T-helper 2 cell (primary cell): ENCODE data around the gene TPRG1L.

ENCODE experiments used
- DNase-seq, 5 experiments: peaks; one replicate each; pipeline versions ENCODE4 v3.0.0 to v3.0.0-alpha.2; 2012 to 2022

The TPRG1L gene

DNA sequence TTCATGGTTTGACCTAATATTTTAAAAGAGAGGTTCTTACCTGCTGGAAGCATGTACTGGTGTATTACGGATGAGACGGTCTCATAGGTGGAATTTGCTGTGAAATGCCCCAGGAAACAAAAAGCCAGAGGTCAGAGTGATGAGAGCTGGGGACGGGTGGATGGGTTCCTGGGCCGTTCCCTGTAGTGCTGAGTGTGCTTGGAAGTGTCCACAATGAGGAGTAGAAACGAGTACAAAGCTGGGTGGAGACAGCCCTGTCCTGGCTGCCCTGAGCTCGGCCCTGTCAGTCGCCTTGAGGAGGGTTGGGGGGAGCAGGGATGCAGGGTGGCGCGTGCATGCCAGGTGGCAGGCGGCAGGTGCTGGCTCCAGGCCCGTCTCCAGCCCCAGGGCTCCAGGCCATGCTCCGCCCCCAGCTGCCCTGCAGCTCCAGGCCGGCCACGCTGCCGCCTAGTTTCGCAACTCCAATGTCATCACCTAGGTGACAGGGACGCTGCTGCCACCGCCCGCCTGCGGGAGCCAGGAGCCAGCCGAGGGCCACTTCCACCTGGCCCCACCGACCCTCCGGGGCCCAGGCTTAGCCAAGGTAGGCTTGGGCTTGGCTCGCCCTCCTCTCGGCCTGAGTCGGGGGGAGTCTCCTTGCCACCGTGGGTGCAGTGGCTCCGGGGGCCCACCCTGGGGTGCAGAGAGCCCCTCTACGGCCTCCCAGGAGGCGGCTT, 43.9 kb downstream of the TPRG1L start:
- DNase-seq = peak in 1 of 5 experiments; percentile 2

- DNase-seq = peak in 1 of 5 experiments; percentile 3
These were observed 44.6 kb downstream of the TPRG1L start for GRCh38 chr1:3669421-3669821.

DNA sequence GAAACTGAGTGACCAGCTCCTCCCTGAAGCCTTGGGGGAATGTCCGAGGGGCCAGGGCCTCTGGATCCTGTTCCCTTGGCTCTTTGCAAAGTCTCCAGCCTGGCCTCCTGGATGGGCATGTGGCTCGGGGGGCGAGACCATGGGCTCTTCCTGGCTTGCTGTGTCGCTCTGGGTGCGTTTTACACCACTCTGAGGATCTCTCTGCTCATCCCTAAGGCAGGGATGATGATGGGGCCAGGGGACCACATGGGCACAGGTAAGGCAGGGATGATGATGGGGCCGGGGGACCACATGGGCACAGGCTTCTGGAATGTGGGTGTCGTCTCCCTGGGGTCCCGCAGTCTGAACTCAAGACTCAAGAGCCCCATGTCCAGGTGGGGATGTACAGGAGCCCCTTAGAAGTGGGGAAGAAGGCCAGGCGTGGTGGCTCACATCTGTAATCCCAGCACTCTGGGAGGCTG, 45.2 kb downstream of the TPRG1L start:
- peak in 1 of 5 experiments; percentile 1 for DNase-seq

DNA sequence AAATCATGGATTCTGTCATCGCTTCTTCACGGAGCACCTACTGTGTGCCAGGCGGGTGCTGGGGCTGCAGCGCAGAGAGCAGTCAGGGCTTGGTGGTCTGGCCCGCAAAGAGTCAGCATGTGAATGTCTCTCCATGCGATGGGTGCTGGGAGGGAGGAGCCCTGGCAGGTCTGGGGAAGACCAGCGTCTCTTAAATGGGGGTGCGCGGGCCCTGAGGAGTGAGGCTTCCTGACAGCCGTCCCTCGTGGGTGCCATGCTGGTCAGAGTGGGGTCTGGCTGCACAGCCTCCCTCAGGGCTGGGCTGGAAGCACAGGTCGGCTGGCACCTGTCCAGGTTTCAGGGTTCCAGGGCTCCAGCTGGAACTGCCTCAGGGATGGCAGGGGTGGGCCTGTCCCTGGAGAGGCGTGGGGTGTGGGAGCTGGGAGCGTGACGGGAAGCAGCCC, 46.0 kb downstream of the TPRG1L start:
- DNase-seq = peak in 1 of 5 experiments; percentile 3

GRCh38 chr1:3671371-3672180, 46.8 kb downstream of the TPRG1L start:
- no peak for DNase-seq

DNA sequence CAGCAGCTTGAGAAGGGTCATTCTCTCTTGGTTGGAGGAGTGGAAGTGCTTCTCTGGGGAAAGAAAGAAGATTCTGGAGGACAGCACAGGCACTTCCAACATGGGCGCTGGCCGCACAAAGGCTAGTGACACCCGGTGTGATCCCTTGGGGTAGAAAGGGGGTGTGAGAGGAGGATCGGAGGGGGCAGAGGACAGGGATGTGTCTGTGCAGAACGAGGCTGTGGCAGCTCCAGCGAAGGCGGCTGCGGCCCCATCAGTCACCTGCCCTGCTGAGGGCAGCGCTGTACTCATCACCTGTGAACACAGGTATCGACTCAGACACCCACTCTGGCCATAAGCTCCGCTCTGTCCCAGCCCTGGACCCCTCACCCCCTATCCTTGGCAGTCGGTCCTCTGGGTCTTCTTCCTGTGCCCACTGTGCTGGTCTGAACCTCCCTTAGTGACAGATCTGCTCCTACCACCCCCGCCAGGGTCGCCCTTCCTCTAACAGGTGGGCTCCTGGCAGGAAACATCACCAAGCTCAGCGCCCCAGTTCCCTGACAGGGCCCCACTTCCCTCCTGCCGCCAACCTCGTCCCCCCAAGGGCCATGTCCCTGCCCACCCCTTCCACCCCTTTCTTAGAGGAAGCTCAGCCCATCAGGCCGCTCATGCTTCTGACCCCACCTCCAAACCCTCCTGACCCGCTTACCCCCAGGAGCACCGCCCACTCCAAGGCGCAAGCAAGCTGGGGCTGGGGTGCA, 47.6 kb downstream of the TPRG1L start:
- no peak for DNase-seq

DNA sequence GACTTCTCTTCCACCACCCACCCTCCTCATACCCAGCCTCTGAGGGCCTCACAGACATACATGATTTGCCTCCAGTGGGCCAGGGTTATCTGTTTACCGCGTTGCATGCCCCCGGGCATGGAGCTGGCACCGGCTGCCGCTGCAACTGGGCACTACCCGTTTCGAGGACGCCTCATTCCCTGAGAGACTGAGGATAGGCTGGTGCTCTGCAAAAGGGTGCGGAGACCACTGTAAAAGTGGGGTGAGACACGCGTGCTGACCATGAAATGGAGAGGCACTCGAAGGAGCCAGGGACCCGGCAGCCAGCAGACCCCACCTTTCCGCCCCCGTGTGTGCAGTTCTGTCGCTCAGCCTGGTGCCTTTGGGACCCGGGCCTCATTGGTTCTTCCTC, 48.2 kb downstream of the TPRG1L start:
- DNase-seq = no peak

DNA sequence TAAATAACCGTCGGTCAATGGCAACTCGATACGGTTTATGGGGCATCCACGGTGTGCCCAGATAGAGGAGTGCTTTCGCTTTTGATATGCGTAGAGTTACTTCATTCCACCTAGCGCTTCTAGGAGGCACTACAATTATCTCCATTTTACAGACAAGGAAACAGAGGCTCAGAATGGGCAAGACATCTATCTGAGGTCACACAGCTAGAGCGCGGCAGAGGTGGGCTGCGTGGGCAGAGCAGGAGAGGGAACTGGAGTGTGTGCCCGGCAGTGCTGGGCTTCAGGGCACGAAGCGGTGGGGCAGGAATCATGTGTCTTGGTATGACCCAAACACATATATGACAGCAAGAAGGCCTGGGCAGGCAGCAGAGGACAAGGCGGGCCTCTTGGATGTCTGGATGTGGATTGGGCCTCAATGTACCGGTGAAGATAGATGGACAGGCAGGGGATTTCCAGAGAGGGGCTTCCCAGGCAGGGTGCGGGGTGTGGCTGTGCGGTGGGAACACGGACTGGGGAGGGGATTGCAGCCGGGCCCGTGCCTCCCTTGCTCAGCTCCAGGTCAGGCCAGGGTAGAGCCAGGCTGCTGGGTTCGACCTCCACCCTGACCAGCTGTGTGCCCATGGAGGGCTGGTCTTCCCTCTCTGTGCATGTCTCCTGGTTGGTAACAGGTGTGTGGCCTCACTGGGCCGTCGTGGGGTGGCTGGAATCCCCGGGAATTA, 48.7 kb downstream of the TPRG1L start:
- DNase-seq = no peak

GRCh38 chr1:3674100-3675094, 49.6 kb downstream of the TPRG1L start:
- DNase-seq = no peak

DNA sequence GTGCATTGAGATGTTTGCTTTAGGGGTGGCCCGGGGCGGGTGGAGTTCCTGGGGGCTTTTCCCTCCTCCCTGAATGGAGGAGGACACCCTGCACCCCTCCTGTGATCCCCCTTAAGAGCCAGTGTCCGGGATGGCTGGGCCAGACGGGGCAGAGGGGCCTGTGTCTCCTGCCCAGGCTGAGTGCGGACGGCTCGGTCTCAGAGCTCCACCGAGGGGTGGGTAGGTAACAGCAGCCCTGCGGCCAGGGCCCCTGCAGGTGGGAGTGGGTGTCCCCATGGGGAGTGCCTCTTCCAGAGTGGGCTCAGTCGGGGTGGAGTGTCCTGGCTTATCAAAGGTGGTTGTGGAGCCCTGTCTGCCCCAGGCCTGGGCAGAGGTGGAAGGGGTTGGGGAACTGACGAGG, 50.6 kb downstream of the TPRG1L start:
- DNase-seq = no peak

DNA sequence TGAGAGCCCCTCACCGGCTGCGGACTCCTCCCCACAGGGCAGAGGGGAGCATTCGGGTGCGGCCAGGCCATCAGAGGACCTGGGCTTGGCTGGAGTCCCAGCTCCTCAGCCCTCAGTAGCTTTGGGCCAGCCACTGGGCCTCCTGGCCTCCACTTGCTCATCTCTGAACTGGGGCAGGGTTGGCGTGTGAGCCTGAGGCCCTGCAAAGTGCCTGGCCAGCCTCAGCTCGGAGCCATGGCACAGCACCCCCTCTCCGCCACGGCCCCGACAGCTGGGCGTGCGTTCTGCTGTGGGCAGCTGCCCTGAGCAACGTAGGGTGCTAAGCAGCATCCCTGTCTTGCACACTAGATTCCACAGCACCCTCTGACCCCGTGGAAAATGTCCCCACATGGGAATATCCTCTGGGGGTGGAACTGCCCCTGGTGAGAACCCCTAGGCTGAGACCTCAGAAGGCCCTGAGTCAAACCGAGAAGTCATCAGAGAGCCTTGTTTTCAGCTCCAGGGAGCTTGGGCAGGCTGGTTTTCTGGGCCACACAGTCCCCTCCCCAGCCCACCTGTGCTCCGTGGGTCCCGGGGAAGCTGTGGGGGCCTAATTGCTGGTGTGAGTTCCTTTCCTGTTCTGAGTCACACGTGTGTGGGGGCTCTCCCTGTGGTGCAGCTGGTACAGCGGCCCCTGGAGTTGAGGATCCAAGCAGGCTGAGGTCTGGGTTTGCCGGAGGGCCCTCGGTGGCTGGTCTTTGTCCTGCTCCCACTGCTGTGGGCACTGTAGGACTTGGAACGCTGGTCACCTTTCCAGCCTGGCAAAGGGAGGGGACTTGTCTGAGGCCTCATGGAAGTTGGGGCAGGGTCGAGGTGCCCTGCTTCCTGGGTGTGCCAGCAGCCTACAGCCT, 52.0 kb downstream of the TPRG1L start:
- DNase-seq = peak in 1 of 5 experiments; percentile 22

- DNase-seq = no peak
These were observed 52.7 kb downstream of the TPRG1L start for GRCh38 chr1:3677484-3677883.

DNA sequence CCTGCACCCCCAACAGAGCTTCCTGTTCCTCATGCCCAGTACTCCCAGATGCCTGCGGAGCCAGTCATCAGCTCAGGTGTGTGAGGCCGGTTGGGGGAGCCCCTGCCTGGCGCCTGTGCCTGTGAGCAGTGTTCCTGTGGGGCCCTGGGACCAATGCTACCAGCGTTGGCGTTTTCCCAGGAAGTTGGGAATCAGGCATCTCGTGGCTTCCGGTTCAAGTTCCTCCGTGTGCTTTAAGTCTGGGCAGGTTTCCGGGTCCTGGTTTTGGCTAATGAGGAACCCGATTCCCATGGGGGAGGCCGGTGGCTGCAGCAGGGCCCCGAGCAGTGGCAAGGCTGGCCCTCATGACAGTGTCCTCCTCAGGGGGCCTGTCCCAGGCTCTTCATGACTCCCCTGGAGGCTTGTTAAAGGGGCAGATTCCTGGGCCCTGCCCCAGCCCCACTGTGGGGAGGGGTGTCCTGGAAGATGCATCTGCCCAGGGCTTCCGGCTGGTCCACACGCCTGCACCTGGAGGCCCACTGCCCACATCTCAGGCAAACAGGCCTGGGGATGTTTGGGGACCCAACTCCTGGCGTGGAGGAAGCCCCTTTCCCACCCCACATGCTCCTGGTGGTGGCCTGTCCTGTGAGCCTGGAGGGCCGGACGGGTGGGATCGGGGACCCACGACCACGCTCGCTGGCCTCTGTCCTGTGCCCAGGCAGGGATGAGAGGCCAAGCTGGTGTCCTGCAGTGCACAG, 53.7 kb downstream of the TPRG1L start:
- DNase-seq = no peak

GRCh38 chr1:3679098-3679555, 54.3 kb downstream of the TPRG1L start:
- DNase-seq = no peak
